K562 (cell line): ENCODE results near the gene UBA52. TPM values are rescaled to one million over a fixed set of nuclear protein-coding genes. Genes with fewer than 3 reads are reported as not detected.

ENCODE experiments used
- ATAC-seq: fragments of 200-7000 bp; cut with Tn5 transposase; 3 replicates; pipeline ENCODE4 v1.9.1; 2020; ENCODE audit warnings: moderate library complexity
- BruUV-seq: library from RNA; stranded (reverse); fragments of 400-500 nt; replicated peaks from 2 replicates; lab custom pipeline; 2021; lab: Mats Ljungman, UMichigan
- CTCF ChIA-PET: fragments of 300-600 bp; formaldehyde crosslinking; extraction: SDS; loops from one replicate; lab custom pipeline; 2021; ENCODE audit warnings: low intra/inter-chr PET ratio; lab: Yijun Ruan, JAX
- POLR2A ChIA-PET: fragments of 300-600, 350-650 bp; sonication (Branson Sonifier 250); formaldehyde crosslinking; extraction: SDS; loops from one replicate; lab custom pipeline; 2021; ENCODE audit warnings: antibody characterized with exemption, inconsistent platforms; lab: Yijun Ruan, JAX
- DNase-seq, 4 experiments: peaks; one replicate each; pipeline versions ENCODE4 v3.0.0 to v3.0.0-alpha.2; 2011 to 2018; ENCODE audit warnings: low spot score in 3 of 4, mixed read lengths in 3 of 4; ENCODE audit errors: extremely low read depth in 1 of 4
- FAIRE-seq: peaks from 2 replicates; lab custom pipeline; 2011; peaks lifted over from hg19 to GRCh38; lab: Jason Lieb, UNC
- H2AFZ ChIP-seq: 2 replicates; pipeline ENCODE4 v1.6.0; 2011; ENCODE audit warnings: low read depth, low read length, control low read depth, inconsistent platforms
- H3K27ac ChIP-seq: fragments of 200-600 bp; 3 replicates; pipeline ENCODE4 v1.8.0; 2011; ENCODE audit warnings: low read depth, mild to moderate bottlenecking, control low read depth, inconsistent platforms, low read length, moderate library complexity, mixed read lengths; ENCODE audit errors: extremely low read depth
- H3K27me3 ChIP-seq, 2 experiments: fragments of 300-600 bp in 1 of 2; 2 replicates in 1 of 2; 3 replicates in 1 of 2; pipeline versions ENCODE4 v1.6.0 to v1.8.0; 2011; ENCODE audit warnings: inconsistent platforms in 2 of 2, low read length in 2 of 2, mild to moderate bottlenecking in 1 of 2, mixed read lengths in 1 of 2, moderate library complexity in 1 of 2; ENCODE audit not compliant: control insufficient read depth in 2 of 2, insufficient read depth in 2 of 2
- H3K36me3 ChIP-seq: fragments of 300-600 bp; 3 replicates; pipeline ENCODE4 v1.8.0; 2011; ENCODE audit warnings: mild to moderate bottlenecking, low read length, inconsistent platforms; ENCODE audit not compliant: control insufficient read depth, insufficient read depth
- H3K4me1 ChIP-seq, 2 experiments: fragments of 200-600 bp in 1 of 2; replicated peaks in 1 of 2; 2 replicates in 1 of 2; 3 replicates in 1 of 2; pipeline versions ENCODE4 v1.5.1 to v1.8.0; 2011; ENCODE audit warnings: inconsistent platforms in 2 of 2, low read length in 2 of 2, mild to moderate bottlenecking in 1 of 2, mixed read lengths in 1 of 2, moderate library complexity in 1 of 2; ENCODE audit not compliant: control insufficient read depth in 2 of 2, insufficient read depth in 2 of 2
- H3K4me2 ChIP-seq: 2 replicates; pipeline ENCODE4 v1.6.1; 2011; ENCODE audit warnings: low read length, control low read depth, inconsistent platforms, mixed read lengths; ENCODE audit not compliant: insufficient read depth
- H3K4me3 ChIP-seq: fragments of 200-600 bp; sonication (generic), shearing (Covaris generic); 2 replicates; pipeline ENCODE4 v1.5.1; 2016; ENCODE audit warnings: control low read depth, inconsistent platforms
- H3K79me2 ChIP-seq: fragments of 200-600 bp; 3 replicates; pipeline ENCODE4 v1.8.0; 2011; ENCODE audit warnings: low read length, inconsistent platforms; ENCODE audit not compliant: control insufficient read depth, insufficient read depth
- H3K9ac ChIP-seq, 2 experiments: 2 replicates each; pipeline versions ENCODE4 v1.6.0 to v1.6.1; 2011; ENCODE audit warnings: low read depth in 2 of 2, low read length in 2 of 2, control low read depth in 1 of 2, inconsistent platforms in 1 of 2, mild to moderate bottlenecking in 1 of 2, mixed read lengths in 1 of 2; ENCODE audit not compliant: insufficient read depth in 1 of 2
- H3K9me1 ChIP-seq: one replicate; pipeline ENCODE4 v1.6.0; 2011; ENCODE audit warnings: inconsistent platforms, mild to moderate bottlenecking, low read length, moderate library complexity; ENCODE audit not compliant: control insufficient read depth, insufficient read depth
- H3K9me3 ChIP-seq: replicated peaks from 2 replicates; pipeline ENCODE4 v1.5.1; 2011; ENCODE audit warnings: low read depth, low read length, inconsistent platforms; ENCODE audit not compliant: control insufficient read depth, insufficient read depth
- H4K20me1 ChIP-seq: replicated peaks from 2 replicates; pipeline ENCODE4 v1.6.1; 2011; ENCODE audit warnings: low read length, inconsistent platforms, mixed read lengths; ENCODE audit not compliant: control insufficient read depth, insufficient read depth
- CBX8 ChIP-seq: fragments of 200-600 bp; sonication (generic); IDR thresholded peaks from 2 replicates; pipeline ENCODE4 v1.6.1; 2012; ENCODE audit warnings: borderline replicate concordance, mixed run types, low read depth, mild to moderate bottlenecking, moderate library complexity, mixed read lengths, low read length, control low read depth, inconsistent platforms; ENCODE audit not compliant: poor library complexity, severe bottlenecking; ENCODE audit errors: extremely low read depth
- COPS2 ChIP-seq: fragments of 450-650 bp; conservative IDR thresholded peaks from 2 replicates; pipeline ENCODE4 v1.6.1; 2016; ENCODE audit warnings: mild to moderate bottlenecking, moderate library complexity
- CXXC5 ChIP-seq: fragments of 250-450 bp; sonication (Bioruptor Pico); IDR thresholded peaks from 2 replicates; pipeline ENCODE4 v1.8.0; 2022; ENCODE audit warnings: inconsistent platforms, mild to moderate bottlenecking, moderate library complexity
- HNRNPUL1 ChIP-seq: fragments of 200-400 bp; formaldehyde crosslinking; IDR thresholded peaks from 2 replicates; pipeline ENCODE4 v1.6.1; 2017; ENCODE audit warnings: low read length
- L3MBTL2 ChIP-seq: fragments of 450-650 bp; IDR thresholded peaks from 2 replicates; pipeline ENCODE4 v1.6.1; 2016; ENCODE audit warnings: mild to moderate bottlenecking, moderate library complexity
- RUNX1 ChIP-seq: sonication (generic); IDR thresholded peaks from 2 replicates; pipeline ENCODE4 v1.6.1; 2016; ENCODE audit warnings: antibody characterized with exemption, low read depth
- ZNF589 ChIP-seq: fragments of 200-800 bp; sonication (Bioruptor generic); IDR thresholded peaks from 2 replicates; pipeline ENCODE4 v1.6.1; 2016; ENCODE audit warnings: low read depth, missing genetic modification characterization, missing compliant biosample characterization
- WGBS: fragments of 100-300 bp; shearing (Covaris generic); methylation state at CpG from one replicate; pipeline ENCODE4 v1.1.6; 2016; ENCODE audit warnings: low coverage, mixed read lengths; ENCODE audit not compliant: insufficient coverage; ENCODE audit errors: missing lambda C conversion rate; 5-methylcytosine and 5-hydroxymethylcytosine counted together
- in situ Hi-C: fragments of 300-500 bp; cut with MboI; formaldehyde crosslinking; loops from 4 replicates; pipeline ENCODE4 v1.15.0; 2018; ENCODE audit warnings: inconsistent platforms, mixed read lengths
- intact Hi-C: fragments of 100-400 bp; cut with micrococcal nuclease; formaldehyde crosslinking; loops from 2 replicates; pipeline ENCODE4 v1.14.2; 2022
- polyA plus RNA-seq, 8 experiments: library from polyadenylated mRNA; depleted of rRNA in 4 of 8; stranded (reverse) in 5 of 8; unstranded in 3 of 8; fragments of >200 nt; fragmentation: Nextera tagmentation in 2 of 8; fragmentation: Illumina TruSeq in 1 of 8; extraction: Ambion mirVana in 2 of 8; extraction: Trizol in 1 of 8; gene quantifications; 2 replicates each; pipeline versions ENCODE4 v1.2.1 to v1.2.3, GENCODE V29; 2011 to 2014; ENCODE audit warnings: inconsistent platforms in 1 of 8, missing spikeins in 1 of 8
- total RNA-seq, 7 experiments: library from RNA; depleted of rRNA in 6 of 7; stranded (reverse); fragments of >200 nt in 6 of 7; fragmentation: Illumina TruSeq in 2 of 7; extraction: Trizol in 2 of 7; gene quantifications; 2 replicates each; pipeline versions ENCODE4 v1.2.1 to v1.2.3, GENCODE V29; 2011 to 2021; ENCODE audit warnings: low replicate concordance in 1 of 7
- TF ChIP-seq, protein P1 (sequence below): fragments of 450-650 bp; IDR thresholded peaks from 2 replicates; pipeline ENCODE4 v1.6.1; 2016; ENCODE audit warnings: low read depth
- TF ChIP-seq, protein P2 (sequence below): IDR thresholded peaks from 3 replicates; pipeline ENCODE4 v1.6.1; 2011; ENCODE audit warnings: borderline replicate concordance, mild to moderate bottlenecking, moderate library complexity; ENCODE audit not compliant: insufficient read length; ENCODE audit errors: extremely low read depth
- TF ChIP-seq, protein P3 (sequence below): fragments of 250-450 bp; sonication (Bioruptor Pico); IDR thresholded peaks from 2 replicates; pipeline ENCODE4 v1.6.1; 2021; ENCODE audit warnings: mild to moderate bottlenecking

Gene UBA52
- total and polyA plus RNA-seq, 9 of the 15 experiments (the other 6 are each of a cell fraction or from before 2014, with no cell fraction given) = 1,110 to 2,751 (median 1,733) TPM

DNA sequence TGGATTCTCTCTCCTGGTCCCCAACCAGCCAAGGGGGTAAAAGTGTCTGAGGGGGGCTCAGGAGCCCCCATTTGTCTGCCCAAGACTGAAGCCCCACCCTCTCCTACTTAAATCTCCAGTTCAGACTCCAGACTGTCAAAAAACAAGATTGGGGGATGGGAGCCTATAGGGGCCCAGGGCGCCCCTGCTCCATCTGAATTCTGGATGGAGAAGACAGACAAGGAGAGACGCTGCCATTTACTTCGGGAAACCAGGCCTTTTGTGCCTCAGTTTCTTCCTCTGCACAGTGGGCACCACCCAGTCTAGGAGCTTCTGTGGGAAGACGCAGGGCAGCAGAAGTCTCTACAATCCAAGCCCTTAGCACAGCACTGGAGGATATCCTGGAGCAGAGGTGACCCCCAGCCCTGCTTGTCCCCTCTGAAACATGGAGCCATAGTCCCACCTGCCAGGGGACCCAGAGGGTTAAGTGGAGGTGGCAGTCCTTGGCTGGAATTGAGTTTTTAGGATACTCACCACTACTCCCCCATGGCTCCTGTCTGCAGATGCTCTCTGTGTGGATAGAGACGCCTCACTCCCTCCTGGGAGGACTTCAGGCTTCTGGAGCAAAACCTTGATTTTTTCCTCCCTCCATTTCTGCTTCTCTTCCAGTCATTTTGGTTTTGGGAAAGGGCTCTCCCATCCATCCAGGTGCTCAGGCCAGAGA is 36.6 kb downstream of the UBA52 start:
- H3K9ac ChIP-seq = no peak overlapping the region
- DNase-seq (no peak), ATAC-seq (no peak), FAIRE-seq (no peak)
- H3K9me3 ChIP-seq = no peaks in the 10 kb centered on the region
- H4K20me1 ChIP-seq = peaks cover 30% of the 10 kb centered on the region
- BruUV-seq = no TSS peak
- POLR2A ChIA-PET = no interaction called here
- H2AFZ ChIP-seq = no peak overlapping the region
- CTCF ChIA-PET = no interaction called here
- no peak overlapping the region for H3K4me3 ChIP-seq
- H3K9me1 ChIP-seq = no peaks in the 10 kb centered on the region
- peaks cover 55 to 81% of the 10 kb centered on the region in 2 experiments for H3K27me3 ChIP-seq
- no peaks in the 10 kb centered on the region for H3K36me3 ChIP-seq
- in situ Hi-C loops (no loop called here), intact Hi-C loops (no loop called here)
- H3K79me2 ChIP-seq = no peaks in the 10 kb centered on the region
- H3K4me1 ChIP-seq = peaks cover 0 to 73% of the 10 kb centered on the region in 2 experiments; a peak in 2 of 5 replicates
- no peak overlapping the region for H3K4me2 ChIP-seq
- no peak overlapping the region for H3K27ac ChIP-seq
- WGBS = 0% methylated on average over 5 of the region's 5 CpGs
- TF ChIP-seq RUNX1 (no peak), CXXC5 (no peak), HNRNPUL1 (no peak), COPS2 (no peak), CBX8 (no peak), L3MBTL2 (no peak), ZNF589 (CRISPR knock-in tag) (no peak)
- TF ChIP-seq, protein P1, sequence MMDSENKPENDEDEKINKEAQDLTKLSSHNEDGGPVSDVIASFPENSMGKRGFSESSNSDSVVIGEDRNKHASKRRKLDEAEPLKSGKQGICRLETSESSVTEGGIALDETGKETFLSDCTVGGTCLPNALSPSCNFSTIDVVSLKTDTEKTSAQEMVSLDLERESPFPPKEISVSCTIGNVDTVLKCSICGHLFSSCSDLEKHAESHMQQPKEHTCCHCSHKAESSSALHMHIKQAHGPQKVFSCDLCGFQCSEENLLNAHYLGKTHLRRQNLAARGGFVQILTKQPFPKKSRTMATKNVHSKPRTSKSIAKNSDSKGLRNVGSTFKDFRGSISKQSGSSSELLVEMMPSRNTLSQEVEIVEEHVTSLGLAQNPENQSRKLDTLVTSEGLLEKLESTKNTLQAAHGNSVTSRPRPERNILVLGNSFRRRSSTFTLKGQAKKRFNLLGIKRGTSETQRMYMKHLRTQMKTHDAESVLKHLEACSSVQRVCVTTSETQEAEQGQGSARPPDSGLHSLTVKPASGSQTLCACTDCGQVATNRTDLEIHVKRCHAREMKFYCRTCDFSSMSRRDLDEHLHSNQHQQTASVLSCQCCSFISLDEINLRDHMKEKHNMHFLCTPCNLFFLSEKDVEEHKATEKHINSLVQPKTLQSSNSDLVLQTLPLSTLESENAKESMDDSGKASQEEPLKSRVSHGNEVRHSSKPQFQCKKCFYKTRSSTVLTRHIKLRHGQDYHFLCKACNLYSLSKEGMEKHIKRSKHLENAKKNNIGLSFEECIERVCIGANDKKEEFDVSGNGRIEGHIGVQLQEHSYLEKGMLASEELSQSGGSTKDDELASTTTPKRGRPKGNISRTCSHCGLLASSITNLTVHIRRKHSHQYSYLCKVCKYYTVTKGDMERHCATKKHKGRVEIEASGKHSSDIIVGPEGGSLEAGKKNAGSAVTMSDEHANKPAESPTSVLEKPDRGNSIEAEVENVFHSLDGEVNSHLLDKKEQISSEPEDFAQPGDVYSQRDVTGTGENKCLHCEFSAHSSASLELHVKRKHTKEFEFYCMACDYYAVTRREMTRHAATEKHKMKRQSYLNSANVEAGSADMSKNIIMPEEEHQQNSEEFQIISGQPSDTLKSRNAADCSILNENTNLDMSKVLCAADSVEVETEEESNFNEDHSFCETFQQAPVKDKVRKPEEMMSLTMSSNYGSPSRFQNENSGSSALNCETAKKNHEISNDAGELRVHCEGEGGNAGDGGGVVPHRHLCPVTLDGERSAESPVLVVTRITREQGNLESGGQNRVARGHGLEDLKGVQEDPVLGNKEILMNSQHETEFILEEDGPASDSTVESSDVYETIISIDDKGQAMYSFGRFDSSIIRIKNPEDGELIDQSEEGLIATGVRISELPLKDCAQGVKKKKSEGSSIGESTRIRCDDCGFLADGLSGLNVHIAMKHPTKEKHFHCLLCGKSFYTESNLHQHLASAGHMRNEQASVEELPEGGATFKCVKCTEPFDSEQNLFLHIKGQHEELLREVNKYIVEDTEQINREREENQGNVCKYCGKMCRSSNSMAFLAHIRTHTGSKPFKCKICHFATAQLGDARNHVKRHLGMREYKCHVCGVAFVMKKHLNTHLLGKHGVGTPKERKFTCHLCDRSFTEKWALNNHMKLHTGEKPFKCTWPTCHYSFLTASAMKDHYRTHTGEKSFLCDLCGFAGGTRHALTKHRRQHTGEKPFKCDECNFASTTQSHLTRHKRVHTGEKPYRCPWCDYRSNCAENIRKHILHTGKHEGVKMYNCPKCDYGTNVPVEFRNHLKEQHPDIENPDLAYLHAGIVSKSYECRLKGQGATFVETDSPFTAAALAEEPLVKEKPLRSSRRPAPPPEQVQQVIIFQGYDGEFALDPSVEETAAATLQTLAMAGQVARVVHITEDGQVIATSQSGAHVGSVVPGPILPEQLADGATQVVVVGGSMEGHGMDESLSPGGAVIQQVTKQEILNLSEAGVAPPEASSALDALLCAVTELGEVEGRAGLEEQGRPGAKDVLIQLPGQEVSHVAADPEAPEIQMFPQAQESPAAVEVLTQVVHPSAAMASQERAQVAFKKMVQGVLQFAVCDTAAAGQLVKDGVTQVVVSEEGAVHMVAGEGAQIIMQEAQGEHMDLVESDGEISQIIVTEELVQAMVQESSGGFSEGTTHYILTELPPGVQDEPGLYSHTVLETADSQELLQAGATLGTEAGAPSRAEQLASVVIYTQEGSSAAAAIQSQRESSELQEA = no peak
- TF ChIP-seq, protein P2, sequence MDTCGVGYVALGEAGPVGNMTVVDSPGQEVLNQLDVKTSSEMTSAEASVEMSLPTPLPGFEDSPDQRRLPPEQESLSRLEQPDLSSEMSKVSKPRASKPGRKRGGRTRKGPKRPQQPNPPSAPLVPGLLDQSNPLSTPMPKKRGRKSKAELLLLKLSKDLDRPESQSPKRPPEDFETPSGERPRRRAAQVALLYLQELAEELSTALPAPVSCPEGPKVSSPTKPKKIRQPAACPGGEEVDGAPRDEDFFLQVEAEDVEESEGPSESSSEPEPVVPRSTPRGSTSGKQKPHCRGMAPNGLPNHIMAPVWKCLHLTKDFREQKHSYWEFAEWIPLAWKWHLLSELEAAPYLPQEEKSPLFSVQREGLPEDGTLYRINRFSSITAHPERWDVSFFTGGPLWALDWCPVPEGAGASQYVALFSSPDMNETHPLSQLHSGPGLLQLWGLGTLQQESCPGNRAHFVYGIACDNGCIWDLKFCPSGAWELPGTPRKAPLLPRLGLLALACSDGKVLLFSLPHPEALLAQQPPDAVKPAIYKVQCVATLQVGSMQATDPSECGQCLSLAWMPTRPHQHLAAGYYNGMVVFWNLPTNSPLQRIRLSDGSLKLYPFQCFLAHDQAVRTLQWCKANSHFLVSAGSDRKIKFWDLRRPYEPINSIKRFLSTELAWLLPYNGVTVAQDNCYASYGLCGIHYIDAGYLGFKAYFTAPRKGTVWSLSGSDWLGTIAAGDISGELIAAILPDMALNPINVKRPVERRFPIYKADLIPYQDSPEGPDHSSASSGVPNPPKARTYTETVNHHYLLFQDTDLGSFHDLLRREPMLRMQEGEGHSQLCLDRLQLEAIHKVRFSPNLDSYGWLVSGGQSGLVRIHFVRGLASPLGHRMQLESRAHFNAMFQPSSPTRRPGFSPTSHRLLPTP = no peak
- TF ChIP-seq, protein P3, sequence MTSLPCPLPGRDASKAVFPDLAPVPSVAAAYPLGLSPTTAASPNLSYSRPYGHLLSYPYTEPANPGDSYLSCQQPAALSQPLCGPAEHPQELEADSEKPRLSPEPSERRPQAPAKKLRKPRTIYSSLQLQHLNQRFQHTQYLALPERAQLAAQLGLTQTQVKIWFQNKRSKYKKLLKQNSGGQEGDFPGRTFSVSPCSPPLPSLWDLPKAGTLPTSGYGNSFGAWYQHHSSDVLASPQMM (CRISPR knock-in tag) = no peak
